Hepatocyte (in vitro differentiated cells): Measurements from ENCODE around the gene PPFIA2. TPM values are rescaled to one million over a fixed set of nuclear protein-coding genes. Genes with fewer than 3 reads are reported as not detected.
"Not testable (repeated sequence)": the region's sequence is repeated elsewhere in the genome, so short reads cannot be mapped to it uniquely, and the experiment has no call there.

Source experiments
- DNase-seq: peaks from one replicate; pipeline ENCODE4 v3.0.0-alpha.2; 2016; ENCODE audit warnings: low spot score
- H2AFZ ChIP-seq: fragments of 200-600 bp; sonication (generic); 2 replicates; pipeline ENCODE4 v1.6.0; 2016; ENCODE audit warnings: antibody characterized with exemption, mild to moderate bottlenecking
- H3K27ac ChIP-seq: fragments of 200-600 bp; sonication (generic); 2 replicates; pipeline ENCODE4 v1.5.1; 2016; ENCODE audit warnings: mild to moderate bottlenecking
- H3K27me3 ChIP-seq: fragments of 200-600 bp; sonication (generic); 2 replicates; pipeline ENCODE4 v1.6.1; 2016
- H3K36me3 ChIP-seq: fragments of 200-600 bp; sonication (generic); replicated peaks from 2 replicates; pipeline ENCODE4 v1.5.1; 2016; ENCODE audit warnings: low read depth; ENCODE audit not compliant: insufficient read depth
- H3K4me1 ChIP-seq: fragments of 200-600 bp; sonication (generic); 2 replicates; pipeline ENCODE4 v1.5.1; 2016; ENCODE audit warnings: mild to moderate bottlenecking, moderate library complexity; ENCODE audit not compliant: insufficient read depth
- H3K4me2 ChIP-seq: fragments of 200-600 bp; sonication (generic); 2 replicates; pipeline ENCODE4 v1.6.0; 2016
- H3K4me3 ChIP-seq: fragments of 200-600 bp; sonication (generic); 2 replicates; pipeline ENCODE4 v1.5.1; 2016; ENCODE audit warnings: mild to moderate bottlenecking
- H3K79me2 ChIP-seq: fragments of 200-600 bp; sonication (generic); 2 replicates; pipeline ENCODE4 v1.6.0; 2017; ENCODE audit warnings: mild to moderate bottlenecking
- H3K9me2 ChIP-seq: fragments of 200-600 bp; sonication (generic); replicated peaks from 2 replicates; pipeline ENCODE4 v1.6.0; 2017; ENCODE audit warnings: mild to moderate bottlenecking; ENCODE audit not compliant: insufficient read depth
- H3K9me3 ChIP-seq: fragments of 200-600 bp; sonication (generic); 2 replicates; pipeline ENCODE4 v1.5.1; 2016; ENCODE audit warnings: low read depth, mild to moderate bottlenecking
- H4K20me1 ChIP-seq: fragments of 200-600 bp; sonication (generic); 2 replicates; pipeline ENCODE4 v1.6.0; 2016; ENCODE audit warnings: mild to moderate bottlenecking; ENCODE audit not compliant: insufficient read depth, poor library complexity, severe bottlenecking
- CTCF ChIP-seq: fragments of 200-600 bp; sonication (generic); IDR thresholded peaks from 2 replicates; pipeline ENCODE4 v1.5.1; 2016; ENCODE audit warnings: antibody characterized with exemption, mild to moderate bottlenecking; ENCODE audit not compliant: poor library complexity
- EZH2 ChIP-seq: fragments of 200-600 bp; sonication (generic); IDR thresholded peaks from 2 replicates; pipeline ENCODE4 v1.6.1; 2016; ENCODE audit warnings: antibody characterized with exemption, mild to moderate bottlenecking, borderline replicate concordance
- EZH2phosphoT487 ChIP-seq: fragments of 200-600 bp; sonication (generic); IDR thresholded peaks from one replicate; pipeline ENCODE4 v1.6.1; 2018; ENCODE audit warnings: antibody characterized with exemption, mild to moderate bottlenecking, low read depth, moderate library complexity; ENCODE audit not compliant: unreplicated experiment, severe bottlenecking
- WGBS: methylation state at CpG from one replicate; pipeline ENCODE4 v1.1.6; 2016; ENCODE audit warnings: low lambda C conversion rate; ENCODE audit errors: missing lambda C conversion rate; 5-methylcytosine and 5-hydroxymethylcytosine counted together
- polyA plus RNA-seq: library from polyadenylated mRNA; unstranded; fragments of >200 nt; fragmentation: Nextera tagmentation; extraction: Ambion mirVana; gene quantifications from 2 replicates; pipeline ENCODE4 v1.2.1, GENCODE V29; 2016
- total RNA-seq: library from RNA; depleted of rRNA; stranded (reverse); fragments of >200 nt; gene quantifications from 2 replicates; pipeline ENCODE4 v1.2.3, GENCODE V29; 2014

PPFIA2 gene
- total and polyA plus RNA-seq, 2 experiments from 2014 or later = 1.2 TPM; not detected in 1

- H3K4me2 ChIP-seq = no peak overlapping the region
- H3K9me2 ChIP-seq = no peaks in the 10 kb centered on the region
- H3K36me3 ChIP-seq = no peaks in the 10 kb centered on the region
- H3K27ac ChIP-seq = no peak overlapping the region
- H3K79me2 ChIP-seq = no peaks in the 10 kb centered on the region
- WGBS = 46% methylated on average over 1 of the region's 1 CpG
- TF ChIP-seq CTCF (no peak), EZH2 (no peak), EZH2phosphoT487 (no peak)
- DNase-seq = no peak
- H4K20me1 ChIP-seq = no peaks in the 10 kb centered on the region
- no peaks in the 10 kb centered on the region for H3K9me3 ChIP-seq
- no peak overlapping the region for H2AFZ ChIP-seq
- no peaks in the 10 kb centered on the region for H3K27me3 ChIP-seq
- H3K4me3 ChIP-seq = no peak overlapping the region
- H3K4me1 ChIP-seq = no peaks in the 10 kb centered on the region
These were observed 90.7 kb downstream of the PPFIA2 start for GRCh38 chr12:81668475-81668874.

GRCh38 chr12:81659310-81659709 is 99.8 kb downstream of the PPFIA2 start:
- not testable (repeated sequence) for H3K27ac ChIP-seq, H3K4me3 ChIP-seq, H3K9me3 ChIP-seq, H3K27me3 ChIP-seq, H3K4me1 ChIP-seq, H3K36me3 ChIP-seq, H4K20me1 ChIP-seq, H2AFZ ChIP-seq, H3K9me2 ChIP-seq, H3K79me2 ChIP-seq, H3K4me2 ChIP-seq, DNase-seq
- 79% methylated on average over 6 of the region's 6 CpGs for WGBS

- H3K4me2 ChIP-seq = no peak overlapping the region
- H3K9me3 ChIP-seq = no peaks in the 10 kb centered on the region
- H3K4me1 ChIP-seq = no peaks in the 10 kb centered on the region
- no peaks in the 10 kb centered on the region for H3K9me2 ChIP-seq
- no peaks in the 10 kb centered on the region for H4K20me1 ChIP-seq
- 10% methylated on average over 1 of the region's 1 CpG for WGBS
- no peak overlapping the region for H2AFZ ChIP-seq
- H3K4me3 ChIP-seq = no peak overlapping the region
- H3K27ac ChIP-seq = no peak overlapping the region
- TF ChIP-seq EZH2phosphoT487 (no peak), EZH2 (no peak), CTCF (peak; percentile 82)
- DNase-seq = peak; percentile 52
- H3K36me3 ChIP-seq = no peaks in the 10 kb centered on the region
- H3K79me2 ChIP-seq = no peaks in the 10 kb centered on the region
- no peaks in the 10 kb centered on the region for H3K27me3 ChIP-seq
These were observed 114.6 kb downstream of the PPFIA2 start for GRCh38 chr12:81644503-81644902.

- WGBS = 65% methylated on average over 1 of the region's 1 CpG
- Histone ChIP-seq H3K27ac (no peak overlapping the region), H3K9me3 (no peaks in the 10 kb centered on the region), H3K4me1 (no peaks in the 10 kb centered on the region), H3K4me3 (no peak overlapping the region), H3K9me2 (no peaks in the 10 kb centered on the region), H3K4me2 (no peak overlapping the region), H3K27me3 (no peaks in the 10 kb centered on the region), H2AFZ (no peak overlapping the region), H3K79me2 (no peaks in the 10 kb centered on the region), H4K20me1 (no peaks in the 10 kb centered on the region), H3K36me3 (no peaks in the 10 kb centered on the region)
- TF ChIP-seq EZH2phosphoT487 (no peak), EZH2 (no peak), CTCF (no peak)
- no peak for DNase-seq
These were observed 120.0 kb downstream of the PPFIA2 start for GRCh38 chr12:81639196-81639595.
